Cortex of kidney (tissue), 1 donor: ENCODE results near the gene MBLAC1.

Source experiments
- DNase-seq: peaks from one replicate; lab custom pipeline; 2025; lab: John Stamatoyannopoulos, UW

MBLAC1 gene, protein sequence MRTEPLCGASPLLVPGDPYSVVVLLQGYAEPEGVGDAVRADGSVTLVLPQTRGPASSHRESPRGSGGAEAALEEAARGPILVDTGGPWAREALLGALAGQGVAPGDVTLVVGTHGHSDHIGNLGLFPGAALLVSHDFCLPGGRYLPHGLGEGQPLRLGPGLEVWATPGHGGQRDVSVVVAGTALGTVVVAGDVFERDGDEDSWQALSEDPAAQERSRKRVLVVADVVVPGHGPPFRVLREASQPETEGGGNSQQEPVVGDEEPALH

DNA sequence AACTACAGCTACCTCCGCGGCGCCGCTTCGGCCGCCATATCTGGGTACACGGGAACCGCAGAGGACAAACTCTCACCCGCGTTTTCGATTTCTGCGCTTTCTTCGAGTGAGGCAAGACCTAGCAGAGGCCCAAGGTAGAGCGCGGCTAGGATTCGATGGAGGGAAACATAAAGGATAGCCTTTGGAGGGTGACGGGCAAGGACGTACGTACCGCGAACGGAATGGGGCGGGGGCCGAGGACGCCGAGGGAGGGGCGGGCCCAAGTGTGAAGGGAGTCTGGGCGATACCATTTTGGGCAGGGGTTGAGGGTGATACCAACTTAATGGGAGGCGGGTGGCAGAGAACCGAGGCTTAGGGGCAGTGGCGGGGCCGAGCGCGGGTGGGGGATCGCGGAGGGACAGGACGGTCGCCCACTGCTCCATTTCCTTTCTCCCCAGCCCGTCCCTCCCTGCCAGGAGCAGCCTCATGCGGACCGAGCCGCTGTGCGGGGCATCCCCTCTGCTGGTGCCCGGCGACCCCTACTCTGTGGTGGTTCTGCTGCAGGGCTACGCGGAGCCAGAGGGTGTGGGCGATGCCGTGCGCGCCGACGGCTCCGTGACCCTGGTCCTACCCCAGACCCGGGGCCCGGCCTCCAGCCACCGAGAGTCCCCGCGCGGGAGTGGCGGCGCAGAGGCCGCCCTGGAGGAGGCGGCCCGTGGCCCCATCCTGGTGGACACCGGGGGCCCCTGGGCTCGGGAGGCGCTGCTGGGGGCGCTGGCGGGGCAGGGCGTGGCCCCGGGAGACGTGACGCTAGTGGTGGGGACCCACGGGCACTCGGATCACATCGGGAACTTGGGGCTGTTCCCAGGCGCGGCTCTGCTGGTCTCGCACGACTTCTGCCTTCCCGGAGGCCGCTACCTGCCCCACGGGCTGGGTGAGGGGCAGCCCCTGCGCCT lies at the start of gene MBLAC1:
MBLAC1 (plus strand) TSS at position 37 of the 935 bp plus-strand sequence; CDS start at position 466, 429 bp downstream.
- no peak for DNase-seq

DNA sequence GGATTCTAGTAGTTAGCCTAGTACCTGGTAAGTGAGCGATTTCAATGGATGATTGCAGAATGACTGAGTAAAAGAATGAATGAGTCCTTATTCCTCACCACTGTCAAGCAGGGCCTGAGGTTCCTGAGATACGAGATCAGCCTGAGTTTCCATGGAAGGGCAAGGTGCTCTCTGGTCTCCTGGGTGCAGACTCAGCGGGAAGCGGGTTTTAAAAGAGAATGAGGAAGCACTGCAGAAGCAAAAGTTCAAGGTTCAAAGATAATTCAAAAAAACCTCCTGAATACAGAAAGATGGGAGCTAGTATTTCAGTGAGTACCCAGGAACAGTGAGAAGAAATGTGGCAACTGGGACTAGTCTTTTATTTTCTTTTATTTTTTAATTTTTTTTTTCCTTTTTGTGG lies 49.6 kb upstream of the MBLAC1 start:
- no peak for DNase-seq

DNA sequence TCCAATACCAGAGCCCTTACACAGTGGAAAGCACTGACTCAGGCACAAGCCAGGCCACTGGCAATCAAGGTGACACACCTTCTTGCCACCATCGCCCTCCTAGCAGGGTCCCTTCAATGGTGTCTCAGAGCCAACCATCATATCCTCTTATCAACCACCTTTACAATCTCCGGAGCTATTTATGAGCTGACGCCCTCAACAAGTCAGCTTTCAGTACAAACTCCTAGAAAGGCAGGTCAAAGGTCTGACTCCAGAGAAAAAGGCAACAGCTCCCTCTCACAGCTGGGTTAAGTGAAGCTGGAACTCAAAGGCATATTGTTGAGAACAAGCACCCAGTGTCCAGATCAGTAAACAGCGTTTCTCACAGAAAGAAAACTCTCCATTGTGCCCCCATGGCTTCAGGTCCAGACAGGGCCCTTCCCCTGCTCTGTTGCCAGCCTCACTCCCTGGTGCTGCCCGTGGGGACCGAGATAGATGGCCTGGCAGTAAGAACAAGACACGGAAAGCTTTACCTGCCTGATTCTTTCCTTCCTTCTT lies 47.7 kb upstream of the MBLAC1 start:
- DNase-seq, result no peak

DNA sequence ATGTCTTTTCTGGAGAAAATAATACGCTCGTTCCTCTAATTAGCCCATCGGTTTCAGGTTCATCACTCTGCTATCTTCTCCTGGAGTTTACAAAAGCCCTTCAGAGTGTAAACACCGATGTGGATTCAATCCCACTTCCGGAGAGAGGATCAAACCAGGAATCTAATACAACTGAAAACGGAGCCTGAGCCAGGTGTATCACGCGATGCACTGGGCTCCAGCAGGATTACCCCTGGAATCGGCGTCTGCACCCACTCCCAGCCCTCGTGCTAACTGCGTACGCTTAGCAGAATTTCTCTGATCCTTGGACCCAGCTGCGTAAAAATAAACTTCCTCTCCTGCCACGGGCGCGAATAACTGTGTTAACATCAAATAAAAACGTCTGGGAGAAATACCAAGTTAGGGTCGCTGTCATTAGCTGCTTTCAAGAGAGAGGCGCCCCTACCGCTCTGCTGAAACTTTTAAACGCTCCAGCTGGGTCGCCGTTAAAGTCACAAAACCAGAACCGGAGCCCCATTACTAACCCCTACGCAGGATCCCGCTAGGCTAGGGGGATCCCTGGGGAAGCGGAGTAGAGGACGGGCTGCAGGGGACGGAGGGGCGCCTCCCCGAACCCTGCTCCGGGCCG lies 45.7 kb upstream of the MBLAC1 start:
- no peak for DNase-seq

DNA sequence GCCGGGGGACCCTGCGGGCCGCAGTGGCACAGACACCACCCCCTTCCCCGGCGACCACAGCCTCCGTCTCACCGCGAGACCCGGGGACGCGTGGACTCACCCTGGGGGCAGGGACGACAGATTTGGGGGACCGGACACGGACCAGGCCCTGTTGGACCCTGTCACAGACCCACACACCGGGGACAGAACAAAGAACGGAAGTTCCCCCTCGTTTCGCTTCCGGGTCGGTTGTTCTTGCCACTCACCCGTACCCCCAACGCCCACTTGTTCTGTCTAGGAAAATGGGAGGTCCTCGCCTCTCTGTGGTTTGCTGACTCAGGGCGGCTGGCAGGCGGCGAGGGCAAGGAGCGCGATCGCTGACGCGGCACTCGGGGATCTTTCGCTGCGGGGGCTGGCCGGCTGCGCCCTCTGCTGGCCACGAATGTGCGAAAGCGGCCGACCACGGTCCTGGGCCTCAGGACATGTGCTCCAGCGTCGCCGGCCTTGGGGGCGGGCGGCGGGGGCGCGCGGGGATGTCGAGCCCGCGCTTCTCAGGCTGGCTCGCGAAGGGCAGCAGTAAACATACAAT lies 45.1 kb upstream of the MBLAC1 start, which contains the start of gene ZNF3:
ZNF3 (minus strand) TSS at position 189 of the 568 bp plus-strand sequence. CDS start 4,366 bp downstream, outside the sequence.
- DNase-seq, result peak; percentile 40

DNA sequence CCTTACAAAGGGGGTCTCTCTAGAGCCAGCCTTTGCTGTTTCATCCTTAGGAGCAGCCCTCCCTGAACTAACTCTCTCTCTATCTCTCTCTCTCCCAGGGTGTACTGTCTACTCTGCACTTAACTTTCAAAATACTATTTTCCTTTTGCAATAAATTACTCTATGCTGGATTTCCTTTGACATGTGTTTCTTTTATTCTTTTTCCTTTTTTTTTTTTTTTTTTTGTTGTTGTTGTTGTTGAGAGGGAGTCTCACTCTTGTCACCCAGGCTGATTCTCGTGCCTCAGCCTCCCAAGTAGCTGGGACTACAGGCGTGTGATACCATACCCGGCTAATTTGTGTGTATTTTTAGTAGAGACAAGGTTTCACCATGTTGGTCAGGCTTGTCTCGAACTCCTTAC lies 43.8 kb upstream of the MBLAC1 start:
- no peak for DNase-seq

DNA sequence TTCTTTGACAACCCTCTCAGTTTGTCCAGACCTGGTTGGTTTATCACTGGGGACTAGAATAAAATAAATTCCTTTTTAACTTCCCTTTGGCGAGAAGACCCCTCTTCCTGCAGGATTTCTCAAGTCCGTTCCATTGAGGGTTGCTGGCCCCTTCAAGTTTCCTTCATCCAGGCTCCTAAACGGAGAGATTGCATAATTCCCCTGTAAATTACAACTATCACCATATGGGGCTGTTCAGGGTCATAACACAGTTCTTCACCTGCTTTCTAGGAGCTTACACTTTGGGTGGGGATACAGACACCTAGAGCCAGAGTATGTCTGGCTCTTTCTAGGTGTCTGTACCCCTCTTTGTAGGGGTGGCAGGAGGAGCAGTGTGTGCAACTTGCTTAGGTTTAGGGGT lies 41.3 kb upstream of the MBLAC1 start:
- DNase-seq, result no peak

DNA sequence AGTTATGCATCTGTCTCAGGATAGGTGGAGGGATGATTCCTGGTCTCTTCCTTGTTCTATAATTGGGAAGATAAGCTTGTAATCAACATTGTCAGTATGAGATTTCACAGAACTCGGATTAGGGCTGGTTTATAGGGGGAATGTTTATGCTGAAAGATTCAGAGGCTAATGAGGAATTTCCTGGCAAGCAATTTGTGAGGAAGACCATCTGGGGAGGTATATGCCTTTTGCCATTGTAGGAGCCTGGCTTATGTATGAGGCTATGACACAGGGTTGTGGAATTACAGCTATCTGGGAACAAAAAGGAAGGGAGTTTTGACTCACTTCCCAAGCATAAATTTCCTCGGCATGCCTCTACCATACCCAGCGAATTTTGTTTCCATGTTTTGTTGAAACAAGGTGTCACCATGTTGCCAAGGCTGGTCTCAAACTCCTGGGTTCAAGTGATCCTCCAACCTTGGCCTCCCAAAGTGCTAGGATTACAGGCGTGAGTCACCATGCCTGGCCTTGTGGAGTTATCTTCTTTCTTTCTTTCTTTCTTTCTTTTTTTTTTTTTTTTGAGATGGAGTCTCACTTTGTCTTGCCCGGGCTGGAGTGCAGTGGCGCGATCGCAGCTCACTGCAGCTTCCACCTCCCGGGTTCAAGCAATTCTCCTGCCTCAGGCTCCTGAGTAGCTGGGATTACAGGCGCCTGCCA lies 39.6 kb upstream of the MBLAC1 start:
- no peak for DNase-seq

DNA sequence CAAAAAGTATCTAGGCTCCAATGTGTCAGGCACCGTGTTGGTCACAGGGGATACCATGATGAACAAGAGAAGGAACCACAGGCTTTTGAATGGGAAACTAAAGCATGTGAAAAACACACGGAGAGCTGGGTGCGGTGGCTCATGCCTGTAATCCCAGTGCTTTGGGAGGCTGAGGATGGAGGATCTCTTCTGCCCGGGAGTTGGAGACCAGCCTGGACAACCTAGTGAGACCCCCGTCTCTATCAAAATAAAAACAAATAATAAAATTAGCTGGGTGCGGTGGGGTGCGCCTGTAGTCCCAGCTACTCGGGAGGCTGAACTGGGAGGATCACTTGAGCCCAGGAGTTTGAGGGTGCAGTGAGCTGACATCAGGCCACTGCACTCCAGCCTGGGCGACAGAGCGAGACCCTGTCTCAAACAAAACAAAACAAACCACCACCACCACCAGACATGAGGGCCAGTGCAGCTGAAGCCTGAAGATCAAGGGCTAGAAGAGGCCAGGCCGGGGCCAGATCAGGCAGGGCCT lies 38.6 kb upstream of the MBLAC1 start:
- no peak for DNase-seq

DNA sequence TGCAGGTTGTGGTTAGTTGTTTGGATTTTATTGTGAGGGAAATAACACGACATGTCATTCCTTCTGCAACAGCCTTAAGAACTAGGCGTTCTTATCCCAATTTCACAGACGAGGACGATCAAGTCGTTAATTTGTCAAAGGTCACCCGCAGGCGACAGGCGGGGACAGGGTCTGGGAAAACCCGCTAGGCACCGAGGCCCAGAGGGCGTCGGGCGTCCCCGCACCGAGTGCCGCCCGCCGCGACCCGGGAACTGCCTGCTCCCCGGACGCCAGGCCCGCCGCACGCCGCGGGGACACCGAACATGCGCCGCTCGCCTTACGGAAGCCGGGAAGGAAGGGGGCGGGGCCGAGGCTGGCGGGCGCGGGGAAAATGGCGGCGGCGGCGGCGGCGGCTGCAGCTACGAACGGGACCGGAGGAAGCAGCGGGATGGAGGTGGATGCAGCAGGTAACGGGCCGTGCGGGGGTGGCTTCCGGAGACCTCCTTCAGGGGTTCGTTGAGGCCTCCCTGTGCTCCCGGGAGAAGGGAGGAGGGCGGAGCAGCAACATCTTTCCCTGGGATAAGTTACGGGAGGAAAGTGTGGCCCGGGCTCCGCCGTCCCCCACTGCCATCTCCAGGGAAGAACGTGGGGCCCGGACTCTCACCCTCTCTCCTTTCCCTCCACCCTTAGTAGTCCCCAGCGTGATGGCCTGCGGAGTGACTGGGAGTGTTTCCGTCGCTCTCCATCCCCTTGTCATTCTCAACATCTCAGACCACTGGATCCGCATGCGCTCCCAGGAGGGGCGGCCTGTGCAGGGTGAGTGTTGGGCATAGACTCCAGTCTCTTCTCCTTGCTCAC lies 37.9 kb upstream of the MBLAC1 start, which contains the start of gene COPS6:
COPS6 (plus strand) TSS at position 349 of the 837 bp plus-strand sequence; CDS start at position 371, 22 bp downstream.
- DNase-seq, result peak; percentile 48

DNA sequence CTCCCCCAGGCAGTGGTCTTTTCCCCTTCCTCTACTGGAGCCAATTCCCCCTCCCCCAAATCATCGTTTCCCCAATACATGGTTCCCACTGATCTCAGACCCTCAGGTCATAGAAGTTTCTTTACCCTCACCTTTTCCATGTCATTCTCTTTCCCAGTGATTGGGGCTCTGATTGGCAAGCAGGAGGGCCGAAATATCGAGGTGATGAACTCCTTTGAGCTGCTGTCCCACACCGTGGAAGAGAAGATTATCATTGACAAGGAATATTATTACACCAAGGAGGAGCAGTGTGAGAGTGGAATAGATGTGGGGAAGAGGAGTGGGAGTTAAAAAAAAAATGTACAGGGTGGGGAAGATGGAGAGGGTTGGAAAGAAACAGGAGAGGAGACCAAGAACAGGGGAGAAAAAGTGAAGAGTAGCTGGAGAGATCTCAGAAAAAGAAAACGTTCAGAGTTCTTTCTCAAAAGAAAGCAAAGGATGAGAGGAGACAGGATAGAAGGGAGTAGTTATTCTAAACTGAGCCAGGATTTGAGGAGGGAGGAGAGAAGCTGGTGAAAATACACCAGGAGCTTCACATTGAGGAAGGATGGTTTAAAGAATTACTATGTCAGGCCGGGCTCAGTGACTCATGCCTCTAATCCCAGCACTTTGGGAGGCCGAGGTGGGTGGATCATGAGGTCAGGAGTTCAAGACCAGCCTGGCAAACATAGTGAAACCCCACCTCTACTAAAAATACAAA lies 37.1 kb upstream of the MBLAC1 start:
- DNase-seq, result no peak

DNA sequence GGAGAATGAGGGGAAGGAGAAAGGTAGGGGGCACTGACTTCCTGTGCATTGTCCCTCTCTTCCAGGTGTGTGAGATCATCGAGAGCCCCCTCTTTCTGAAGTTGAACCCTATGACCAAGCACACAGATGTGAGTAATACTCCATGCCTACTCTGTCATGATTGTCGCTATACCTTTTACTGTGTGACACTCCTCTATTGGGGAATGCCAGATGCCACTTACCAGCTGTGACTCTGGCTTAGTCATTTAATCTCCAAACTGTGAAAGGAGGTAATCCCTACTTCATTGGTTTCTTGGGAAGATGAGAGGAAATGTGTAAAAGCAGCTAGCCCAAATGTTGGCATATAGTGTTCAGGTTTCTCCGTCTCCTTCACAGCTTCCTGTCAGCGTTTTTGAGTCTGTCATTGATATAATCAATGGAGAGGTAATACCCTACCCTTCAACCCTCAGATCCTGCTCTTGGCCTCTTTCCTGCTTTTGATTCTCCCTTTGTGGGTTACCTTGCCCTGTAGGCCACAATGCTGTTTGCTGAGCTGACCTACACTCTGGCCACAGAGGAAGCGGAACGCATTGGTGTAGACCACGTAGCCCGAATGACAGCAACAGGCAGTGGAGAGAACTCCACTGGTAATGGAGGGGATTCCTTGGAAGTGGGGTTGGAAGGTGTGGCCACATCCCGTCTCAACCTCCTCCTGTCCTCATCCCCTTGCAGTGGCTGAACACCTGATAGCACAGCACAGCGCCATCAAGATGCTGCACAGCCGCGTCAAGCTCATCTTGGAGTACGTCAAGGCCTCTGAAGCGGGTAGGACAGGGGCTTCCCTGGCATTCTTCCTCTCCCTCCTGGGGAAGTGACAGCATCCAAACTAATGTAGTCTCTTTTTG lies 36.0 kb upstream of the MBLAC1 start:
- DNase-seq, result no peak

DNA sequence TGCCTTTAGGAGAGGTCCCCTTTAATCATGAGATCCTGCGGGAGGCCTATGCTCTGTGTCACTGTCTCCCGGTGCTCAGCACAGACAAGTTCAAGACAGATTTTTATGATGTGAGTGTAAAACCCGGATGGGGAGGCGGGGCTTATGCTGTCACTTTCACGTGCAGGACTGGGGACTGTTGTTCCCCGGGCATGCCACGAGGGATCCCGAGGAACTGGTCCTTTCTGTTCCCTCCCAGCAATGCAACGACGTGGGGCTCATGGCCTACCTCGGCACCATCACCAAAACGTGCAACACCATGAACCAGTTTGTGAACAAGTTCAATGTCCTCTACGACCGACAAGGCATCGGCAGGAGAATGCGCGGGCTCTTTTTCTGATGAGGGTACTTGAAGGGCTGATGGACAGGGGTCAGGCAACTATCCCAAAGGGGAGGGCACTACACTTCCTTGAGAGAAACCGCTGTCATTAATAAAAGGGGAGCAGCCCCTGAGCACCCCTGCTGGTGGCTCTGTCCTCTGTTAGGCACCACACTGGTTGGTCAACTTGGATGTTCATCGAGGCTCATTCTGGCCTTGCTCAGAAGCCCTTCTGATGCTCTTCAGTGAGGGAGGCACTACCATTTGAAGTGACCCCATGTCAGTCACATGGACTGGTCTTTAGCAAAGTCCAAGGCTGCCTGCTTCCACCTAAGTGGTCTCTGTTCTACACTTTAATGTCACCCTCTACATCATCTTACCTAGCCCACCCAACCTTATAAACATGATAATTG lies 35.2 kb upstream of the MBLAC1 start:
- DNase-seq, result no peak

DNA sequence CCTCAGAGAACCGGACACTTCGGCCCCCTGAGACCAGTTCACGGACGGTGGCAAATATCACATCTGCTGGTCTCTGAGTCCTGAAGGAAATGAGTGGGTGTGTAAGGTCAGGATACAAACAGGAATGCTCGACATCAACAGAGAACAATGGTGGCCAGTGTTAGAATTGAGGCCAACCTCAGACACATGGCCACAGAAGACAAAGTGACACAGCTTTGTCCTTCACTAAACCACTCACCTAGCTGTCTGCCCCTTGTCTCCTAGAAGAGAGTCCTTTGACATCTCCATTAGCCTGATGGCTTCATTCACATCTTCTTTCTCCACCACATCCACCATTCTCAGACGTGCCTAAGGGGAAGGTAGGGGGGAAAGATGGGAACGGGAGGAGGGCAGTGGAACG lies 33.7 kb upstream of the MBLAC1 start:
- DNase-seq, result no peak

DNA sequence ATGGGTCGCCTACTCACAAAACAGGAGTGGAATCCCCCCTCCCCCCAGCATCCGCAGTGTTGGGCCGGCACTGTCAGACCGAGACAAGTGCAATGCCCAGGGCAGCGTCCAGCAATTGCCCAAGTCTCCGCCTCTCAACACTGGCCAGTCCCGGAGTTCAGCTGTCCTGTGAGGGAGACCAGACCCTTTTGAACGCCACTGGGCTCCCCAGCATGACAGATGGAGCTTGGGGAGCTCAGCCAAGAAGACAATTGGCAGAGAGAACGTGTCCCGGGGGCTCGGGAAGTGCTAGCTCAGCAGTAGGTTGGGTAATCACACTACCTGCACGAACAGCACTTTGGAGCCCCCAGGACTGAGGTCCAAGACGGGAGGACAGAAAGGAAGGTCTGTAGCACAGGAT lies 33.3 kb upstream of the MBLAC1 start:
- no peak for DNase-seq

DNA sequence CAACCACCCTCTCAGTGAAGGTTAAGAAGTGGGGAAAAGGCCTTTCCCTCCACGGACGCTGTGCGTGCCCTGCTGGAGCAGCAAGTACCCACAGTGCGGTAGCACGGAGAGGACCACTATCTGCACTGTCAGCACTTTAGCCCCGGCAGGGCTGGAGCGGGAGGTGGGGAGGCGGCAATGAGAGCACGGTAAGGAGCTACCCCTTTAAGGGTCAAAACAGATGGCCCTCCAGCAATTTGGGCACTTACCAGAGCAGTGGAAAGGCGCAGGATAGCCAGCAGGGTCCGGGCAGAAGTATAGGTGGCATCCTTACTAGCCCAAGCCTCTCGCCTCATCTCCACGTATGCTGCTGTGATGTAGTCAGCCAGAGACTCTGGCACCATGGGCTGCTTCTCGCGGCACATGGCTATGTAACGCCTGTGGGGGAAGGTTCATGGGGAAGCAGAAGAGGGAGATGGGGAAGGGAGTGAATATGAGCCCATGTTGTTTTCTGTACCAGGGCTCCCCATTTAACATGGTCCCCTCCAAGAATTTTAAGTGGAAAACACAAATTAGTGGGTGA lies 32.8 kb upstream of the MBLAC1 start:
- no peak for DNase-seq

DNA sequence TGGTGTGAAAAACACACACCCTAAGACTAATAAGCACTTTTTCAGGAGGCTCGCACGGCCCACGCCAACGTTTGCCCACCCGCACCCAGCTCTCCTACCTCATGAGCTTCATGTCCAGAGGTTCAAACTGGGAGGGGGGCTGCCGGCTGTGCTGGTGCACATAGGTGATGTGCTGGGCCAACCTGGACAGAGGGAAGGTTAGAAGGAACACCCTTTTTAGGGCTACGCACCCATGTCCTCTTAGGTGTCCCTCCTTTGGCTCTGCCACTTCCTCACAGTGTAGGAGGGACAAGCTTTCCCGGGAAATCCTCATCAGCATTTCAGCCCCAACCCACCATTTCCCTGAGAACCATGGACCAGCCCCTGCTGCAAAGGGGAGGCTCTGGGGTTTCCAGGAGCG lies 31.5 kb upstream of the MBLAC1 start:
- DNase-seq, result no peak
